Hematopoietic multipotent progenitor cell treated with erythropoietin and hydrocortisone succinate and interleukin-3 and kit ligand, for 6 days (in vitro differentiated cells): ENCODE results near the gene TM7SF3.
"Not testable (repeated sequence)": the region's sequence is repeated elsewhere in the genome, so short reads cannot be mapped to it uniquely, and the experiment has no call there.

Experiments used
- DNase-seq: peaks from one replicate; pipeline ENCODE4 v3.0.0-alpha.2; 2015

The TM7SF3 gene, protein sequence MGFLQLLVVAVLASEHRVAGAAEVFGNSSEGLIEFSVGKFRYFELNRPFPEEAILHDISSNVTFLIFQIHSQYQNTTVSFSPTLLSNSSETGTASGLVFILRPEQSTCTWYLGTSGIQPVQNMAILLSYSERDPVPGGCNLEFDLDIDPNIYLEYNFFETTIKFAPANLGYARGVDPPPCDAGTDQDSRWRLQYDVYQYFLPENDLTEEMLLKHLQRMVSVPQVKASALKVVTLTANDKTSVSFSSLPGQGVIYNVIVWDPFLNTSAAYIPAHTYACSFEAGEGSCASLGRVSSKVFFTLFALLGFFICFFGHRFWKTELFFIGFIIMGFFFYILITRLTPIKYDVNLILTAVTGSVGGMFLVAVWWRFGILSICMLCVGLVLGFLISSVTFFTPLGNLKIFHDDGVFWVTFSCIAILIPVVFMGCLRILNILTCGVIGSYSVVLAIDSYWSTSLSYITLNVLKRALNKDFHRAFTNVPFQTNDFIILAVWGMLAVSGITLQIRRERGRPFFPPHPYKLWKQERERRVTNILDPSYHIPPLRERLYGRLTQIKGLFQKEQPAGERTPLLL

DNA sequence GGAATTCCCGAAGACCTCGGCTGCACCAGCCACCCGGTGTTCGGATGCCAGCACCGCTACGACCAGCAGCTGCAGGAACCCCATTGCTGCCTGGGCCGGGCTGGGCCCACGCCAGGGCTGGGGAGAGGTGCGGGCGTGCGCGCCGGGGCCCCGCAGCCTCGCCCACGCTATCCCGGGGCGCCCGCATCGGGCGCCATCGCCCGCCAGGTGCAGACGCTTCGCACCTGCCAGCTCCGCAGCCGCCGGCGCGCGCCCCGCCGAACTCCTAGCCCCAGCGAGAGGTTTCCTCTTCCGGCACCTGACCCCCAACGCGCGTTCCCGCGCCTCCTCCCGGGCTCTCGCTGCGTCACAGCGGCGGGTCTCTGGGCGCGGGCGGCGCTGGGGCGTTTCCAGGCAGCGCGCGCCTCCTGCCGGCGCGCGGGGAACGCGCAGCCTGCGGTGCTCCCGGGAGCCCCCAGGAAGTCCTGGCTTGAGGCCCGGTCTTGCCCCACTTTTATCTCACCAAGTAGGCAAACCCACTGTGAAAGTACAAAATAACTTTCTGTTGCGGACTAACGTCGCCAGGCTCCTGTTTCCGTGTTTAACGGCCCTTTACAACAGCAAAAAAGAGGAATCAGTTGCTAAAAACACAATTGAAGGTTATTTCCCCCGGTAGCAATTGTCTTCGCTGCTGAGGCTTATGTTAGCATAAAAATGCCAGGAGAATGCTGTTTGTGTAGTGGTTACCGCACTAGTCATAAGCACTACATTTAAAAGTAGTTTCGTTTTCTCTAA, at the start of gene TM7SF3:
Gene TM7SF3 (minus strand): TSS at position 300 of the 774 bp plus-strand sequence. CDS start 216 bp downstream, at position 84.
- DNase-seq = peak; percentile 97

DNA sequence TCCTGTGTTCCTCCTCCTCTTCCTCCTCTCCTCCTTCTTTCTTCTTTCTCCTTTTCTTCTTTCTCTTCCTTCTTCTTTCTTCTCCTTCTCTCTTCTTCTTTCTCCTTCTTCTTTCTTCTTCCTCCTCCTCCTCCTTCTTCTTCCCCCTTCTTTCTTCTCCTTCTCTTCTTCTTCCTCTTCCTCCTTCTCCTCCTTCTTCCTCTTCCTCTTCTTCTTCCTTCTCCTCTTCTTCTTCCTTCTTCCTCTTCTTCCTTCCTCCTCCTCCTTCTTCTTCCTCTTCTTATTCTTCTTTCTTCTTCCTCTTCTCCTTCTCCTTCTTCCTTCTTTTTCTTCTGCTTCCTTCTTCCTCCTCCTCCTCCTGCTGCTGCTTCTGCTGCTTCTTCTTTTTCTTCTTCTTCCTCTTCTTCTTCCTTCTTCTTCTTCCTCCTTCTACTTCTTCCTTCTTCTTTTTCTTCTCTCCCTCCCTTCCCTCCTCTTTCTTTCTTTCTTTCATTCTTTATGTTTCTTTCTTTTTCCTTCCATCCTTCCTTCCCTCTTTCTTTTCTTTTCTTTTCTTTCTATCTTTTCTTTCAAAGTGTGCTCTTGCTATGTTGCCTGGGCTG, 49.2 kb upstream of the TM7SF3 start:
- DNase-seq = no peak

DNA sequence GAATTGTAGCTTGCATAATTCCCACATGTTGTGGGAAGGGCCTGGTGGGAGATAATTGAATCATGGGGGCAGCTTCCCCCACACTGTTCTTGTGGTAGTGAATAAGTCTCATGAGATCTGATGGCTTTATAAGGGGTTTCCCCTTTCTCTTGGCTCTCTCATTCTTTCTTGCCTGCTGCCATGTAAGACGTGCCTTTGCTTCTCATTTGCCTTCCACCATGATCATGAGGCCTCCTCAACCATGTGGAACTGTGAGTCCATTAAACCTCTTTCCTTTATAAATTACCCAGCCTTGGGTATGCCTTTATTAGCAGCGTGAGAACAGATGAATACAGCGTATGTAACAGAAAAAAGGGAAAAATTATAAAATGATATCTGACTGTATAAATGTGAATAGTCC, 47.1 kb upstream of the TM7SF3 start:
- DNase-seq = no peak

DNA sequence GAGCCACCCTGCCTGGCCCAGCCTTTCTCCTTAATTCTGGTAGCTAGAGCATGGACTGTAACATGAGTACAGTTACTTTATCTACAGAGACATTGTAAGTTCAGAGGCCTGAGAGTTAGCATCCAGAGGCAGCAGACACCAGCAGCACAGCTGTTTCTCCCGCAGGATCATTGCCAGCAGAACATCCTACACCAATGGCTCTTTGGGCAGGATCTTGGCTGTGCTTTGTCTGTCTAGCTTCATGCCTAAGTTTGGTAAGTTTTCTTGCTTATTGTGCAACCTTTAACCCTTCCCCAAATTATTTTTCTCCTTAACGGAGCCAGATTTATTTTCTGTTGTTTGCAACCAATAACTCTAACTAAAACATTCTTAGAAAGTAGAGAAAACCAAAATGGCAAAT, 46.6 kb upstream of the TM7SF3 start:
- DNase-seq = no peak

DNA sequence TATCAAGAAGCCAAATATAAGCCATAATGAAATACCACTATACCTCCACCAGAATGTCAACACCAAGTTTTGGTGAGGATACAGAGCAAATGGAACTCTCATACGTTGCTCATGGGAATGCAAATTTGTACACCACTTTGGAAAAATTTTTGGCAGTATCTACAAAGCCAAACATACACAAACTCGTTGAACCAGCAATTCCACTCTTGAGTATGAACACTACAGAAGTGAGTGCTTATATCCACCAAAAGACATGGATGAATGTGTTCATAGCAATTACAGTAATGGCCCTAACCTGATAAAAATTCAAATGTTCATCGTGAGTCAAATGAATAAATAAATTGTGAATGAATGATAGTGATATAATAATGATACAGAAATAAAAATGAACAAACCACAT, 43.4 kb upstream of the TM7SF3 start:
- DNase-seq = no peak

DNA sequence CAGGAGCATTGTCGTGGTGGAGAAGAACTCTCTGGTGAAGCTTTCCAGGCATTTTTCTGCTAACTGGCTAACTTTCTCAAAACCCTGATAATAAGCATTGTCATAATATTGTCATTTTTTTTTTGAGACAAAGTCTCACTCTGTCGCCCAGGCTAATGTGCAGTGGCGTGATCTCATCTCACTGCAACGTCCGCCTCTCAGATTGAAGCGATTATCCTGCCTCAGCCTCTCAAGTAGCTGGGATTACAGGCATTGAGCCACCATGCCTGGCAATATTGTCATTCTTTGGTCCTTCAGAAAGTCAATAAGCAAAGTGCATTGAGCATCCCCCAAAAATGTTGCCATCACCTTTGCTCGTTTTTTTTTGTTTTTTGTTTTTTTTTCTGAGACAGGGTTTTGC, 41.8 kb upstream of the TM7SF3 start:
- DNase-seq = no peak

DNA sequence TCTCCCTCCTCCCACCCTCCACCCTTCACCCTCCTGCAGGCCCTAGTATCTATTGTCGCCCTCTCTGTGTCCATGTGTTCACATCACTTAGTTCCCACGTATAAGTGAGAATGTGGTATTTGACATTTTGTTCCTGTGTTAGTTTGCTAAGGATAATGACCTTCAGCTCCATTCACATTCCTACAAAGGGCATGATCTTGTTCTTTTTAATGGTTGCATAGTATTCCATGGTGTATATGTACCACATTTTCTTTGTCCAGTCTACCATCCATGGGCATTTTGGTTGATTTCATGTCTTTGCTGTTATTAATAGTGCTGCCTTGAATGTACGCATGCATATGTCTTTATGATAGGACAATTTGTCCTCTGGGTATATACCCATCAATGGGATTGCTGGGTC, 38.6 kb upstream of the TM7SF3 start:
- no peak for DNase-seq

DNA sequence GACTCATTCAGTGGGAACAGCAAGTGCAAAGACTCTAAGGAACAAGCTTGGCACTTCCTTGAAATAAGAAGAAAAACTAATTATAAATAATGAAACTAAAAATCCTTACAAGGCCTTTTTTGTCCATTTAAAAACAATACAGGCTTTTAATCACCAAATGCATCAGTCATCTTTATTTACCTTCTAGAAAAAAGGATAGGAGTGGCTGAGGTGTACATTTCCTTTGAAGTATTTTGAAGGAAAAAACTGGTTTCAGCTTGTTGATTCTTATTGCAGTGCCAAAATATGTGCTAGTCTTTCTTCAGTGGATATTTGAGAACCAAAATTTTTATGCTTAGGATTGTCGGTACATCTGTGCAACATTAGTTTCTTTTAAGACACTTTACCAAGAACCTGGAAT, 38.0 kb upstream of the TM7SF3 start:
- no peak for DNase-seq

DNA sequence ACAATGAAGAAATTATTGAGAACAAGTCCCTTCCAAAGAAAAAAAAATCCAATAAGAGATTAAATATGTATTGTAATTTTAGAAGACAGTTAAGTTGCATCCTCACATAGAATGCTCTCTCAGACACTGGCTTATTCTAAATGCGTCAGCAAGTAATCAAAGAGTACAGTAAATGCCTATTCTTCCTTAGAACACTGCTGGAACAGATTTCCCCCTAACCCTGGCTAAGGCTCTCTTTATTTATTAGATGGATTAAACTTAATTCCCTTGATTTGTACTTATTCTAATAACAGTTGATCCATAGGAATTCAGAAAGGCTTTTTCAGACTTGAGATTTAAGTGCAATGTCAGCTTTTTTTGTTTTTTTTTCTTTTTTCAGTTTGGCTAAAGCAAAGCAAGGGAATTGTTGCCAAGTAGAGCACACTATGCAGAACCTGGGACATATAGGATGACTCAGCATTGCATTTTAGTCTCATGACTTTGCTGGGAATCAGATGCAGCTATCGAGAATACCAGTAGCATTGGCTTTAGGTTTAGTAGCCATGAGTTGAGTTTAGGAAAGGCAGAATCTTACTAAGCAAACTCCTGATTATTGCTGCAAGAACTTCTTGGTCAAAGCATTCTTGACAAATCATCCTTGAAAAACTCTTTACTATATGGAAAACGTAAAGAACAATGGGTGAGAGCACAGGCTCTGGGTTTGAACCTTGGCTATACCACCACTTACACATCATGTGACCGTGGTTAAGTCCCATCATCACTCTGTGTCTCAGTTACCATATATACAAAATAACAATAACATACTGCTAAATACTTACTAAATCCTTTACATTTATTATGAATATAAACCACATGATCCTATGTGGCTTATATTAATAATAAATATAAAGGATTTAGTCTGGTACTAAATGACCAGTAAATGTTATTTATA, 34.9 kb upstream of the TM7SF3 start:
- DNase-seq = peak; percentile 46

DNA sequence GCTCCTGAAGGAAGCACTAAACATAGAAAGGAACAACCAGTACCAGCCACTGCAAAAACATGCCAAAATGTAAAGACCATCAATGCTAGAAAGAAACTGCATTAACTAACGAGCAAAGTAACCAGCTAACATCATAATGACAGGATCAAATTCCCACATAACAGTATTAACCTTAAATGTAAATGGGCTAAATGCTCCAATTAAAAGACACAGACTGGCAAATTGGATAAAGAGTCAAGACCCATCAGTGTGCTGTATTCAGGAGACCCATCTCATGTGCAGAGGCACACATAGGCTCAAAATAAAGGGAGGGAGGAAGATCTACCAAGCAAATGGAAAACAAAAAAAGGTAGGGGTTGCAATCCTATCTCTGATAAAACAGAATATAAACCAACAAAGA, 27.8 kb upstream of the TM7SF3 start:
- DNase-seq = not testable (repeated sequence)

DNA sequence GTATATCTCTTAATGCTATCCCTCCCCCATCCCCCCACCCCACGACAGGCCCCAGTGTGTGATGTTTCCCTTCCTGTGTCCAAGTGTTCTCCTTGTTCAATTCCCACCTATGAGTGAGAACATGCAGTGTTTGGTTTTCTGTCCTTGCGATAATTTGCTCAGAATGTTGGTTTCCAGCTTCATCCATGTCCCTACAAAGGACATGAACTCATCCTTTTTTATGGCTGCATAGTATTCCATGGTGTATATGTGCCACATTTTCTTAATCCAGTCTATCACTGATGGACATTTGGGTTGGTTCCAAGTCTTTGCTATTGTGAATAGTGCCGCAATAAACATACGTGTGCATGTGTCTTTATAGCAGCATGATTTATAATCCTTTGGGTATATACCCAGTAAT, 26.5 kb upstream of the TM7SF3 start:
- DNase-seq = not testable (repeated sequence)

DNA sequence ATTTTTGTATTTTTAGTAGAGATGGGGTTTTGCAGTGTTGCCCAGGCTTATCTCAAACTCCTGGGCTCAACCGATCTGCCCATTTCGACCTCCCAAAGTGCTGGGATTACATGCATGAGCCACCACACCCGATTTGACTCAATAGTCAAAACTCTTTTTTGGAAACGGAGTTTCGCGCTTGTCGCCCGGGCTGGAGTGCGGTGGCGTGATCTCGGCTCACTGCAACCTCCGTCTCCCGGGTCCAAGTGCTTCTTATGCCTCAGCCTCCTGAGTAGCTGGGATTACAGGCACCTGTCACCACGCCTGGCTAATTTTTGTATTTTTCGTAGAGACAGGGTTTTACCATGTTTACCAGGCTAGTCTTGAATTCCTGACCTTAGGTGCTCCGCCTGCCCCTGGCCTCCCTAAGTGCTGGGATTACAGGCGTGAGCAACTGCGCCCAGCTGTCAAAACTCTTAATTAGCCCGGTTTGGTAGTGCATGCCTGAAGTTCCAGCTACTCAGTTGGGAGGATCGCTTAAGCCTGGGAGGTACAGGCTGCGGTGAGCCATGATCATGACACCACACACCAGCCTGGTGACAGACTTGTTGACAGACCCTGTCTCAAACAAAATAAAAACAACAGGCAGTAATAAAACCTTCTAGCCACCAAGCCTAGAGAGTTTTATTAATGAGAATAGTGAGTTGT, 20.6 kb upstream of the TM7SF3 start:
- DNase-seq = no peak

DNA sequence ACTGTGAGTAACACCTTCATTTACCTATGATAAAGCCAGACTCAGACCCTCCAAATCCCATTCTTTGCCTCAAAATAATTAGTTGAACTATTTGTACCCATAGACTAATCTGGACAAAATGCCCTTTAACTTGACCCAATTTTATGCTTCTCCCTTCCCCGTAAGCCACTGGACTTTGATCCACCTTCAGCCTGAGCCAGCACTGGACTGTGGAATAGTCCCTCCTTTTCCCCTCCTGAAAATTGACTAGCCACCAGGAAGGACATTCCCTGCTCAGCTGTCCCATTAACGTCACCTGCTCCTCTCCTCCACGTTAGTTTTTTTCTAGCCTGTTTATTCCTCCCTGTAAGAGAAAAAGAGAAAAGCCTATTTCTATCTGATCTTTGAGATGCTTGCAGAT, 18.5 kb upstream of the TM7SF3 start:
- no peak for DNase-seq

DNA sequence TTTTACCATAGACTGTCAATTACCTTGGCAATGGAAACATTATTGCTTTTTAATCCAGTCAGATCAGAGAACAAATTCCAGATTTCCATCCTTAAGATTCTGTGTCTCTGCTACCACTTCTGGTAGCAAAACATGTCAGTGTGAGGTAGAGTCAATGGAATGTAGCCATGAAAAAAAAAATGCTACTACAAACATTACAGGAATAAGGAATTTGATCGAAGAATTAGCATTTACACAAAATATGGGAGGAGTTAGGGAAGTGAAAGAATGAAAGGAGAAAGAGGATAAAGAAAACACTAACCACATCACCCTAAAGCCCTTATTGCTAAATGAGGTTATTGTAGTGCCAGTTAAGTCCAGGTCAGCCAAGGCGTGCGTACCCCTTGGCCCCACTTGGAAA, 17.3 kb upstream of the TM7SF3 start:
- no peak for DNase-seq

DNA sequence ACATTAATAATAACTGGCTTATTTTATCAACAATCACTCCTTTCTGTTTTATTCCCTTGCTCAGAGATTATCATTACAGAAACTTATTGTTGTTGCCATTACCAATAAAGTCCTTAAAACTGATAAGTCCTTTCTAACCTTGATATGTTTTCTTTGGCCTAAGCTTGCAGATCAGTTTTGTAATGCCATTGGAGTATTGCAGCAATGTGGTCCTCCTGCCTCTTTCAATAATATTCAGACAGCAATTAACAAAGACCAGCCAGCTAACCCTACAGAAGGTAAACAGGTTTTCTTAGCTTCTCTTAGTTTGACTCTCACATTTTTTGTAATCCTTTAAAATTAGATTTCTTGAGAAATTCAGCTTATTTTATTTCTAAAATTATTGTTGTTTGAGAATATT, 12.1 kb upstream of the TM7SF3 start:
- no peak for DNase-seq

DNA sequence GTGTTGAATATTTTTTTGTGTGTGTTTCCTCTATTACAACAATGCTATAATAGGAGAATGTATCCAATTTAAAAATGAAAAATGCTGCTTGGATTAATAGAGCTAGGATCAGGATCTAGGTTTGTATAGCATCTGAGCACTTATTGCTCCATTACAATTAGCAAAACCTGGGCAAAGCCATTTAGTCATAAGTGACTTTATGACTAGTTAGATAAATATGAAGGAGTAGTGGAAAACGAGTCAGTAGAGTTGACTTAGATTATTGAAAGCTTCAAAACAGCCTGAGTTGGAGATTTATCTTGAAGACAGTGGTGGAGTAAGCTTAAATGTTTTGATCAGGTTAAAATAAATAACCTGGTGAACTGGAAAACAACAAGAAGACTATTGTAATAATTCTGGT, 10.9 kb upstream of the TM7SF3 start:
- no peak for DNase-seq

DNA sequence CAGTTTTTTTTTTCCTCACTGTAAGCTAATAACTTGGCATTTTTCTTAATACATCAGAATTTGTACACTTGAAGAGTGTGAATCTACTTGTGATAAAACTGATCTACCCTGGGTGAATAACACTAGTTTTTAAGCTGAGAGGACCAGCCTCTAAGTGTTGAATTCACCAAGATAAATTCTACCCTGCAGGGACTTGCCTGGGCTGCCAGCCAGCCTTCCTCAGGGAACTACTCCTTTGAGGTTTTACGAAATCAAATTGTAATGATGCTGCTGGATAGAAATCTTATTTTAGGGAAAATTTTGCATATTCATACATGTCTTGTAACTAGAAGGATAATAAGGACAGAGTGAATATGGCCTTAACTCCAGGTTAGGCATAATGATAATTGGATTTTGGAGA, 10.1 kb upstream of the TM7SF3 start:
- DNase-seq = no peak

DNA sequence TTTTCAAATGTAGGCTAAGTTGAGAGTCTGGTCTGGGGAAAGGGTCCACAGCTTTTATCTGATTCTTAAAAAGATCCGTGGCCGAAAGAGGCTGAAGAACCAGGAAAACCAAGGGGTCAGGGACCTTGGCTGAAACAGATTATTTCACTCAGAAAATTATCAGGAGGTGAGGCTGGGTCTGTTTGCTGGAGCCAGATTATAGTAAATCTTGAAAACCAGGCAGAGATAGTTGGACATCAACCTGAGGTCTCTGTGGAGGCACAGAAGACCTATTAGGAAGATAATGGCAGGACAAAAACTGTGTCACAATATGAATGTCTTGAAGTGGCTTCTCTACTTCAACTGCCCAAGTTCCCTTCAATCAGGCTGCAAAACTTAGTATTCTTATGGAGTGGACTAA, 6.6 kb upstream of the TM7SF3 start:
- peak; percentile 37 for DNase-seq

DNA sequence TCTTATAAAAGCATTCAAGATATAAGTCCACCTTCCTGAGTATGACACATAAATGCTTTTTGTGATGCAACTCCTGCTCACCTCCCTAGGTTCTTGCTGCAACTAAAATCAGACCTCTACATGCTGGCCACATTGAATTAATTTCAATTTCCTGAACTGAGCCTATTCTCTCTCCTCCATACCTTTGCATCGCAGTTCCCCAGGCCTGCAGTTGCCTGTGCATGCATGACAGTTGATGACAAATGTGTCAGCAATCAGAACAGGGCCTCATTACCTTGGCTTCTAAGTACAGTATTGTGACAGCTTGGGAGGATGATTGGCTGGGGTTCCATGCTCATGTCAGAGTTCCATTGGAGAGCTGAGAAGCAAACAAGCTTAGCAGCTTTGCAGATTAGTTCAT, 3.9 kb upstream of the TM7SF3 start:
- DNase-seq = no peak

DNA sequence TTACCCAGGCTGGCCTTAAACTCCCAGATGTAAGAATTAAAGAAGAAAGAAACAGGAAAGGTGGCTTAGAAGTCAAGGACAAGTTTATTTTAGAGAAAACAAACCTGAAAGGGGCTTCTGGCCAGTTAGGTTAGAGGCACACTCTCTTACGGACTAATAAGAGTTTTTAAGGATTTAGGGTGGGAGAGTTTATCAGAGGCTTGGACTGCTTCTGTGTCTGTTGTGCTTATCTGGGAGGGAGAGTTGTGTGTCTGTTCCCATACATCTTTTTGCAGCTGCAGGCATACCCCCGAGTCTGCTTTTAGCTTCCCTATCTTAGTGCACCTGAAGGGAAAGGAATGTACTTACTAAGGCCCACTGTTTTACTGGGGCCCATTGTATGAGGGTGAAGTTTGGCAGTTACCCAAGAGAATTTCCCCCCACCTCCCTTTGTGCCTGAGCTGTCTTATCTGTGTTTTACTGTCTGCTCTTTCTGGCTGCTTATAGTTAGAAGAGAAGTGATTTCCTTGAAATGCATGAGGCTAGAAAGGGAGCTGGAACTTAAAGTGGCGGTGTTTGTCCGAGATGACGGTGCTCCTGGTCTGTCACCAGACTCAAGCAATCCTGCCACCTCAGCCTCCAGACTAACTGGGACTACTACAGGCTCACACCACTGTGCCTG, 3.1 kb upstream of the TM7SF3 start:
- DNase-seq = peak; percentile 88

DNA sequence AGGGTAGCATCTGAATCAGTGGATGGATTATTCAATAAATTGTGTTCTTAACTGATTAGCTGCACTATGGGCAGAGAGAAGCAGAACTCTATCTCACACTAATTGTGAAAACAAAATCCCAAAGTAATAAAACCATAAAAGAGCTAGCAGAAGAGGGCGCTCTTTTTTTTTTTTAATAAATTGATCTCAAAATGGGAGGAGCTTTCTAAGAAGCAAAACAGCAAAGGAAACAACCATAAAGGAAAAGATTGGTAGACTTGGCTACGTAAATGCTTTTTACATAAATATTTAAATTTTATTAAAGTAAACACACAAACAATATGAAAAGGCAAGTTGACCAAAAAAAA, 1.5 kb upstream of the TM7SF3 start:
- DNase-seq = peak; percentile 87
